HUDEP-2 (cell line): Measurements from ENCODE around the gene RABGGTB.
"Not testable (repeated sequence)": the region's sequence is repeated elsewhere in the genome, so short reads cannot be mapped to it uniquely, and the experiment has no call there.

Experiments
- DNase-seq, 76 experiments: peaks; one replicate each; lab custom pipeline; 2025; ENCODE audit not compliant: unreplicated experiment in 76 of 76; lab: John Stamatoyannopoulos, UW

Gene RABGGTB

DNA sequence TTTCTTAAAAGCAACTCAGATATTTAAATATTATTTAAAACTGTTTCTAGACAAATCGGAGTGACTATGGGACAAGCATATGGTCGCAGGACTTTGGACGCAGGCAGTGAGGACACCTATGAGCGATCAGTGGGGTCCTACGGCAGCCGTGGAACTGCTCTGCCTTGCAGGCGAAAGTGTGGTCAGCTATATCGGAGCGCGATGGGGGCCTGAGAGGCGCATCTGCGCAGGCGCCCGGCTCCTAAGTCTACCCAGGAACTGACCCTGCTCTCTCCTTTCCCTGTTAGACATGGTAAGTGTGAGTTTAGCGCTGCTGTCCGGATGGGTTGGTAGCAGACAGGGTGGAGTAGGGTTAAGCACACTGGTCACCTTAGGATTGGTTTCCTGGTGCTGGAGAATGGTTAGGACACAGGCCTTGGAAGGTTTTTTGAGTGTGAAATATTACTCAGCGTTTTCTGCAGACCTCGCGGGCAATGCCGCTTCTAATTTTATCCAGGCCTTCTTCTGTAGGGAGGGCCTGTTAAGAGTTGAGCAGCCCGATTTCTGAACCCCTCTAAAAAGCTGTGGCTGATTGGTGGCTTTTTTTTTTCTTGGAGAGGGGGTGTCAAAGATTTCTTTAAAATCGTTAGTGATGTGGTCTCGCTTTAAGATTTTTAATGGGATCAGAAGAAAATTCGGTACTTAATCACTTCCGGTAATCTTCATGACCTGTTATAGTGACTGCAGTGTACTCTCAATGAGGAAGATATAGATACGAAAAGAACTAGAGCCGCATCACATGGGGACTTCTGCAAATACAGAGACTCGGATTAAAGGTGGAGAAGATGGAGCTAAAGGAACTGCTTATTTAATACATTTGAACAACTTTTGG is at the start of gene RABGGTB:
TSS of gene RABGGTB (plus strand) at position 274 of the 871 bp plus-strand sequence. CDS start at position 290, 16 bp downstream.
- DNase-seq, result peak in 75 of 76 experiments; percentile 66 to 96 (median 91)

DNA sequence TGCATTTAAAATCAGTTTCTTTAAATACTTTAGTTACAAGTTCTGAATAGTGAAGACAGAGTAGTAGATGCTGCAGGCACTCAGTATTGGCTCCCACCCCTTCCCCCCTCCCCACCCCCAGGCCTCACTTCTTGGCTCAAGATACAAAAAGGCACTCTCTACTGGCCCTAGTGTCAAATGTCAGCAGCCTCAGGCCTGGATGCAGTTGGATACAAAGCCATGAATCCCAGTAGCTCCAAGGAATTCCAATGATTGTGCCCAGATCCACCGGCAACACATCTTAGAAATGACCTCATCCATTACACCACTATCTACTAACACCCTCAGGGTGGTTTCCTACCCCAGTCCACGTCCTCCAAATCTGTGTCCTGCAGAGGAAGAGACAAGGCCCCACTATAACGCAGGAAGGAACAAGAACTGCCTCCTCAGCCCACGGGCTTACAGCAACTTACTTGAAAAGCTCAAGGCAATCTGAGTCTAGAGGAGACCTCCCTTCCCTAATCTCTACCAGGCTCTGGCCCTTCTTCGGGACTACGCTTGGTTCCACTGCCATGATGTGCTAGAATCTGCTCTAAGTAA is 43.9 kb upstream of the RABGGTB start:
- no peak for DNase-seq

DNA sequence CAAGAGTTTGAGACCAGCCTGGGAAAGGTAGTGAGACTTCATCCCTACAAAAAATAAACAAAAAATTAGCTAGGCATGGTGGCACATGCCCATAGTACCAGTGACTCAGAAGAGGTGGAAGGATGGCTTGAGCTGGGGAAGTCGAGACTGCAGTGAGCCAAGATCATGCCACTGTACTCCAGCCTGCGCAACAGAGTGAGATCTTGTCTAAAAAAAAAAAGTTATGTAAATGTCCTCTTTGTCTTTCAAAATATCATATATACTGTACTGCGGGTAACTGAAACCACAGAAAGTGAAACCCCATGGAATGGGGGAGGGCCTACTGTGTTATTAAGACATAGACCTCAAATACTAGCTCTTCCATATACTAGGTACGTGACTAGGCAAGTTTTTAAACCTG is 40.8 kb upstream of the RABGGTB start:
- no peak for DNase-seq

DNA sequence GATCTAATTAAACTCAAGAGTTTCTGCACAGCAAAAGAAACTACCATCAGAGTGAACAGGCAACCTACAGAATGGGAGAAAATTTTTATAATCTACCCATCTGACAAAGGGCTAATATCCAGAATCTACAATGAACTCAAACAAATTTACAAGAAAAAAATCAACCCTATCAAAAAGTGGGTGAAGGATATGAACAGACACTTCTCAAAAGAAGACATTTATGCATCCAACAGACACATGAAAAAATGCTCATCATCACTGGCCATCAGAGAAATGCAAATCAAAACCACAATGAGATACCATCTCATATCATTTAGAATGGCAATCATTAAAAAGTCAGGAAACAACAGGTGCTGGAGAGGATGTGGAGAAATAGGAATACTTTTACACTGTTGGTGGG is 28.8 kb upstream of the RABGGTB start:
- not testable (repeated sequence) for DNase-seq

DNA sequence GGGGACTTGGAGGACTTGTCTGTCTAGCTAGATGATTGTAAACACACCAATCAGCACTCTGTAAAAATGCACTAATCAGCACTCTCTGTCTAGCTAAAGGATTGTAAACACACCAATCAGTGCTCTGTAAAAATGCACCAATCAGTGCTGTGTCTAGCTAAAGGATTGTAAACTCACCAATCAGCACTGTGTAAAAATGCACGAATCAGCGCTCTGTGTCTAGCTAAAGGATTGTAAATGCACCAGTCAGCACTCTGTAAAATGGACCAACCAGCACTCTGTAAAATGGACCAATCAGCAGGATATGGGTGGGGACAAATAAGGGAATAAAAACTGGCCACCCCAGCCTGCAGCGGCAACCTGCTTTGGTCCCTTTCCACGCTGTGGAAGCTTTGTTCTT is 27.5 kb upstream of the RABGGTB start:
- DNase-seq, result not testable (repeated sequence)

DNA sequence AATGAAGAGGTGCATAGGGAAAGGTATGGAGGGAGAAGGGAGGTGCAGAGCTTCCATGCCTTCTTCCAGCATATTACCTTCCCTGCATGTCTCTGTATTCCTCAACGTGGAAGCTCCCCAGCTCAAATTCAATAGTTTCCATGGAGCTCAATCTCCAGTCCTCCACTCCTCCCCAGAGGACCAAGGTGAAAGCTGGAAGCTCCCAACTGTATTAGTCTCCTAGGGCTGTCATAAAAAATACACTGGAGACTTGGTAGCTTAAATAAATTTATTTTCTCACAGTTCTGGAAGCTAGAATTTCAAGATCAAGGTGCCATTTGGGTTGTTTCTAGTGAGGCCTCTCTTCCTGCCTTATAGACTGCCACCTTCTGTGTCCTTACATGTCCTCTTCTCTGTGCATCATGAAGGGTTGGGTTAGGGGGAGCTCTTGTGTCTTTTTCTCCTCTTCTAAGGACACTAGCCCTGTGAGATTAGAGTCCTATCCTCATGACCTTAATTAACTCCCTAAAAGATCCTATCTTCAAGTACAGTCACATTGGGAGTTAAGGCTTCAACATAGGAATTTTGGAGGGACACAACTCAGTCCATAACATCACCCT is 21.9 kb upstream of the RABGGTB start:
- DNase-seq, result peak in 2 of 76 experiments; percentile 3 to 6

DNA sequence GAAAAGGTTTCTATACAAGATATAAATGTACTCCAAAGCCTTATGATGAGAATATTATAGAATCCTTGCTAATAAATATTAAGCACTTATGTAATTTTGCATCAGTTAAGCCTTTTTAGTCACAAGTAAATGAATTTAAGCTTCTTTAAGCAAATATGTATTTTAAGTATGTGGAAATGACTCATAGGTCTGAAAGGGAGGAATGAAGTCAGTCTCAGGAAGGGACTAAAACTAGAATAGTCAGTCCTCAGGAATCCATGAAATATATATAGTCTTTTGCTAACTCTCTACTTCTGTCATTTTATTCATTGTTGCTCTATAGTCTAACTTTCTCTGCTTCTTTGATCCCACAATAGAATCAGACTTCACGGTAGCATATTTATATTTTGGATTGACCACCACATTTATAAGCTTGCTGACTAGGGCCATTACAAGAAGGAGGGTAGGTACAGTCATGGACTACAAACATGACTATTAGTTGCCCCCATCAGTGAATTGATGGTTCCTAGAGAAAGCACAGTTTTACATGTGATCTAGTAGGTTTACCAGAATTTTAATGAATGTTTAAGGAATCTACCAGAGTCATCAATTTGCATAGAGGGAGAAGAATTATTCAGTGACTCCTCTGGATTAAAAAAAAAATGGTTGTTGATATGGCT is 20.2 kb upstream of the RABGGTB start:
- no peak for DNase-seq

DNA sequence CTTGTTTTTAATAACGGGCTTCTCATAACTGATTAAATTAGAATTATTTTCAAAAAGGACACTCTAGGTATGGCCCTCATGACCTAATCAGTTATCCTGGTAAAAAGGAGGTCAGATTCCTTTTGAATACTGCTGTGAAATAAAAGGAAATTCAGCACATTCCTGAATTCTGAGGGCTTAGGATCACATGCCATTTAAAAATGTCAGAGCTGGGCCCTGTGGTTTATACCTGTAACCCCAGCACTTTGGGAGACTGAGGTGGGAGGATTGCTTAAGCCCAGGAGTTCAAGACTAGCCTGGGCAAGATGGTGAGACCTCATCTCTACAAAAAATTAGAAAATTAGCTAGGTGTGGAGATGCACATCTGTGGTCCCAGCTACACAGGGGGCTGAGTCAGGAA is 18.0 kb upstream of the RABGGTB start:
- DNase-seq, result no peak

DNA sequence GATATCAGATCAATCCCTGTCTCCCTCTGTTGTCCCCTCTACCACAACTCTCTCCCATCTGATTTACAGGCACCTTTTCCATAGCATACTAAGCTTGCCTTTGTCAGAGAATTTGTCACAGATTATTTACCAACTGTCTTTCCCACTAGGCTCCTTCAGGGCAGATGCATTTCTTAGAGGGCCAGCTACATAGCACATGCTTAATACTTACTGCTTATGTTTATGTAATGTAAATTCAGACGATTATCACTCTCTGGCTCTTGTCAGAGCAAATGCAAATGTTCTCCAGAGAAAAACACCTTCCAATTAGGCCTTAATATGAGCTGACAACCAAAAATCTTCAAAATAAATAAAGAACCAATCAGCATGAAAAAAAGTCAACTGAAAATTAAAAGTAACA is 15.3 kb upstream of the RABGGTB start:
- DNase-seq, result no peak

DNA sequence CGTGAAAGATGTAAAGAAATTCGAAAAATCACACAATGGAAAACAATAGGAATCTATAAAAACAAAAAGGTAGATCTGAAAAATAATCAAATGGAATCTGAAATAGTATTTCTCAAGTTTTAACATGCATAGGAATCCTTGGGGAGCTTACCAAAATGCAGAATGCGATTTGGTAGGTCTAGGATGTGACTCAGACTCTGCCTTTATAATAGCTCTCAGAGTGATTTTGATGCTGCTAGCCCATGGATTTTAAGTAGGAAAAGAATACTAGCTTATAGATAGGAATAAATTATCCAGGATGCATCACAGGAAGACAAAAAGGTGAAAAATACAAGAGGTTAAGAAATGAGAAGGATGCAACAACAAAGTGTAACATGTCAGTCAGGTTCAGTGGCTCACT is 14.1 kb upstream of the RABGGTB start:
- DNase-seq, result no peak

DNA sequence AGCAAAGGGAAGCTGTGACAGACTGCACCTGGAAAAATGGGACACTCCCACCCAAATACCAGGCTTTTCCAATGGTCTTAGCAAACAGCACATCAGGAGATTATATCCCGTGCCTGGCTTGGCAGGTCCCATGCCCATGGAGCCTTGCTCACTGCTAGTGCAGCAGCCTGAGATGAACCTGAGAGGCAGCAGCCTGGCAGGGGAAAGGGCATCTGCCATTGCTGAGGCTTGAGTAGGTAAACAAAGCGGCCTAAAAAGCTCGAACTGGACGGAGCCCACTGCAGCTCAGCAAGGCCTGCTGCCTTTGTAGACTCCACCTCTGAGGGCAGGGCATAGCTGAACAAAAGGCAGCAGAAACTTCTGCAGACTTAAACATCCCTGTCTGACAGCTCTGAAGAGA is 8.2 kb upstream of the RABGGTB start:
- DNase-seq, result not testable (repeated sequence)

DNA sequence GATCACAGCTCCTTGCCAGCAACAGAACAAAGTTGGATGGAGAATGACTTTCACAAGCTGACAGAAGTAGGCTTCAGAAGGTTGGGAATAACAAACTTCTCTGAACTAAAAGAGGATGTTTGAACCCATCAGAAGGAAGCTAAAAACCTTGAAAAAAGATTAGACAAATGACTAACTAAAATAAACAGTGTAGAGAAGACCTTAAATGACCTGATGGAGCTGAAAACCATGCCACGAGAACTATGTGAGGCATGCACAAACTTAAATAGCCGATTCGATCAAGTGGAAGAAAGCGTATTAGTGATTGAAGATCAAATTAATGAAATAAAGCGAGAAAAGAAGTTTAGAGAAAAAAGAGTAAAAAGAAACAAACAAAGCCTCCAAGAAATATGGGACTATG is 7.4 kb upstream of the RABGGTB start:
- not testable (repeated sequence) for DNase-seq

DNA sequence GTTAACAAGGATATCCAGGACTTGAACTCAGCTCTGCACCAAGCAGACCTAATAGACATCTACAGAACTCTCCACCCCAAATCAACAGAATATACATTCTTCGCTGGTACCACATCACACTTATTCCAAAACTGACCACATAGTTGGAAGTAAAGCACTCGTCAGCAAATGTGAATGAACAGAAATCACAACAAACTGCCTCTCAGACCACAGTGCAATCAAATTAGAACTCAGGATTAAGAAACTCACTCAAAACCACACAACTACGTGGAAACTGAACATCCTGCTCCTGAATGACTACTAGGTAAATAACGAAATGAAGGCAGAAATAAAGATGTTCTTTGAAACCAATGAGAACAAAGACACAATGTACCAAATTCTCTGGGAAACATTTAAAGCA is 5.9 kb upstream of the RABGGTB start:
- not testable (repeated sequence) for DNase-seq

DNA sequence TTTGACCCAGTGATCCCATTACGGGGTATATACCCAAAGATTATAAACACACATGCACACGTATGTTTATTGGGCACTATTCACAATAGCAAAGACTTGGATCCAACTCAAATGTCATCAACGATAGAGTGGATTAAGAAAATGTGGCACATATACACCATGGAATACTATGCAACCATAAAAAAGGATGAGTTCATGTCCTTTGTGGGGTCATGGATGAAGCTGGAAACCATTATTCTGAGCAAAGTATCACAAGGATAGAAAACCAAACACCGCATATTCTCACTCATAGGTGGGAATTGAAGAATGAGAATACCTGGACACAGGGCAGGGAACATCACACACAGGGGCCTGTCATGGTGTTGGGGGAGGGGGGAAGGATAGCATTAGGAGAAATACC is 2.1 kb upstream of the RABGGTB start:
- DNase-seq, result not testable (repeated sequence)

DNA sequence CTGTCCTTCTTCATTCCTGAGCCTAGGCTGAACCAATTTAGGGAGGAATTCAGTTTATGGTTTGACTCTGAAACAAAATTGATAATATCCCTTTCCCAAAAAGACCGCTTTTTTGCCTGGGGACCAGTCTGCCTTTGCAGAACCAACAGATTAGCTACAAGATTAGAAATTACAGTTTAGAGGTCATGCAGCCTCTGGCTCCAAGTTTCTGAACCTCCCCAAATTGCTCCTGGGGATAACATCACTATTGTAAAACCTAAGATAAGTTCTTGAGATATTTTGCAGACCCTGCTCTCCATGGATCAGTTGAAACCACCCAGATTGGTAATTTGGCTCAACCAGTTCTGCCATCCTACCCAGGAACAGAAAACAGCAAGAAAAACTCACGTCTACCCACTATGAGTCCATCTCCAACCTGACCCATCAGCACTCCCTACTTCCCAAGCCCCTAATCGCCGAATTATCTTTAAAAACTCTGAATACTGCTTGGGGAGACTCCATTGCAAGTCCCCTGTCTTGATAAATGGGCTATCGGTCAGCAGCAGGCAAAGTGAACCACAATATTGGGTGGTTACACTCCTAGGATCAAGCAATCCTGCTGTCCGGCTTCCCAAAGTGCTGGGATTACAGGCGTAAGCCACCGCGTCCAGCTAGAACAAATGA is 605 bp upstream of the RABGGTB start:
- peak in 6 of 76 experiments; percentile 44 to 75 (median 60) for DNase-seq

DNA sequence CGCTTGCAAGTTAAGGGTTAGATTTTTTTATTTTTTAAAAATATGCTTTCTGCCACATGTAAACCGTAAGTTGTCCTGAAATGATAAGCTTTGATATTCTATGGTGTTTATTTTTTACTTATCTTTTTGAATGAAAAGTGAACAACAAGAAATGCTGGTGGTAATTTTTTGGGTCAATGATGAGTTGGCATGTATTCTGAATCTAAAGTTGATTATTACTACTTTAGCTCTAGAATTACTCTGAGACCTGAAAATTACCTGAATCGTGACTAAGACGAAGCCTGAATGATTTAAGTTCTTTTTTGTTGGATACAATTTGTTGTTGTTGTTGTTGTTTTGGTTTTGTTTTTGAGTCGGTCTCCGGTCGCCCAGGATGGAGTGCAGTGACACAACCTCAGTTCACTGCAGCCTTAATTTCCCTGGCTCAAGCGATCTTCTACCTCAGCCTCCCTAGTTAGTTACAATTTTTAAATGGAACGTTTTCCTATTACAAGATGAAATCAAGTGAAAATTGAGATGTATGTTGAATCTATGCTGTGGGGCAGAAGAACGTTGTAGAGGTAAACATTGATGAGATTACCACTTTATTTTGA is 941 bp downstream of the RABGGTB start:
- DNase-seq, result no peak

DNA sequence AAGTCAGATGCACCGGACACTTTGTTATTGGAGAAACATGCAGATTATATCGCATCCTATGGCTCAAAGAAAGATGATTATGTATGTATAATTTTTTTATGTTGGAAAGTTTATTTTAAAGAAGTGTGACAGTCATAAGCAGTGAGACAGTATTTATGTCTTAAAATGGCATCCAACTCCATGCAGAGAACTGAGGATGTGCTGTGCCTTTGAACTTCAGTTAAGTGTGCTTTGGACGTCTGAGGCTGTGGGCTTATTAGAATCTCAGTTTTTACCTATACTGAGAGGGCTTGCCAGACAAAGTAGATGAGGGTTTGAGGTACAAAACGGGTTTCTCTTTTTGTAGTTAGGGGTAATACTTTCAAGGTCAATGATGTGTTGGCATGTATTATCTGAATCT is 1.5 kb downstream of the RABGGTB start:
- no peak for DNase-seq

DNA sequence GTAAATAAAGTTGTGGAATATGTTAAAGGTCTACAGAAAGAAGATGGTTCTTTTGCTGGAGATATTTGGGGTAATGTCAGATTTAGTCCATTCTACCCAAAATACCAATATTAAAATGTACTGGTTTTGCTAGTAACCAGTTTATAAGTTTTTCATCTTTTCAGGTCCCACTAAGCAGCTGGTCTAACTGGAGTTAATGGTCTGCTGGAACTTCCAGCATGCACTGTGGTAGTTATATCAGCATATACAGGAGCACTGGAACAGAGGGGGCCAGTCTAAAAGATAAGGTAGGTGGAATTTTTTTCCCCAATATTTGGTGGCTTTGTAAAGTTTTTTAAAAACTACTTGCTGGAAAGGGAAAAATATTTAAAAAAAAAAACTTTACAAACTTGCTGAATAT is 3.9 kb downstream of the RABGGTB start:
- DNase-seq, result no peak

DNA sequence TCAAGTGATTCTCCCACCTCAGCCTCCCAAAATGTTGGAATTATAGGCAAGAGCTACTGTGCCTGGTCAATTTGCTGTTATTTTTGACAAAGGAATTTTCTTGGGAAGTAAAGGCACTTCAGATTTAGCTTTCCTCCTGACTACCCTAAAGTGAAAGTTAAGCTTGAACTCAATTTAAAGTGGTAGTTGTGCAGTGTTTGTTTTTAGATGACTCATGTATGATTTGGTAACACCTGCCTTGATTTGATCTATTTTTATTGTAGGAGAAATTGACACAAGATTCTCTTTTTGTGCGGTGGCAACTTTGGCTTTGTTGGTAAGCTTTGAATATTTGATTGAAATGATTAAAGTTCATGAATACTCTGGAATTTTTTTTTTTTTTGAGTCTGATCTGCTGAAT is 5.0 kb downstream of the RABGGTB start:
- DNase-seq, result no peak

DNA sequence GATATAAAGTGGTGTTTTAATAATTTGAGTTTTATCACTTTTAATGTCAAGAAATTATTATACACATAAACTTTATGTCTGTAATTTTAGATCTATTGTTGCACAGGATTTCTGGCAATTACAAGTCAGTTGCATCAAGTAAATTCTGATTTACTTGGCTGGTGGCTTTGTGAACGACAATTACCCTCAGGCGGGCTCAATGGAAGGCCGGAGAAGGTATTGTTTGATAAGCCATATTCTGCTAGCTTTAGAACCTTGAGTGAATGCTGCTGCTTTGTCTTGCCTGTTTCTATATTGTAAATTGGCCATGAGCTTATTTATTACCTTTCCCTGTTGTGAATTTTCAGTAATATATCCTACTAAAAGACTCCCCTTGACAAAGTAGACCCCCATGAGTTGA is 6.0 kb downstream of the RABGGTB start:
- no peak for DNase-seq
